Left ventricle myocardium superior (tissue), 1 donor: Measurements from ENCODE around the gene ZSCAN5B. TPM values are rescaled to one million over a fixed set of nuclear protein-coding genes. Genes with fewer than 3 reads are reported as not detected.
A peak's percentile ranks its signal among the peaks of the same experiment; 100 is the strongest.
"Not testable (repeated sequence)": the region's sequence is repeated elsewhere in the genome, so short reads cannot be mapped to it uniquely, and the experiment has no call there.

Source experiments
- ATAC-seq: fragments of 200-7000 bp; cut with Tn5 transposase; one replicate; pipeline ENCODE4 v1.9.1; 2020; ENCODE audit warnings: mild to moderate bottlenecking, moderate library complexity
- DNase-seq: peaks from one replicate; pipeline ENCODE4 v3.0.0-alpha.2; 2020
- intact Hi-C: fragments of 100-400 bp; cut with micrococcal nuclease; formaldehyde crosslinking; loops from one replicate; pipeline ENCODE4 v1.11.0; 2022
- total RNA-seq: library from RNA; stranded (reverse); fragmentation: NEBNext Ultra II Directional; extraction: Animal tissue kit (Norgen Biotek cat#: 25700); gene quantifications from one replicate; pipeline ENCODE4 v1.2.1, GENCODE V29; 2021
- donor health status: DM: no; HTN: yes; CAD: no; lungs with severe emphysema.

ZSCAN5B gene
- total RNA-seq, 1 donor from 2014 or later, result not detected

DNA sequence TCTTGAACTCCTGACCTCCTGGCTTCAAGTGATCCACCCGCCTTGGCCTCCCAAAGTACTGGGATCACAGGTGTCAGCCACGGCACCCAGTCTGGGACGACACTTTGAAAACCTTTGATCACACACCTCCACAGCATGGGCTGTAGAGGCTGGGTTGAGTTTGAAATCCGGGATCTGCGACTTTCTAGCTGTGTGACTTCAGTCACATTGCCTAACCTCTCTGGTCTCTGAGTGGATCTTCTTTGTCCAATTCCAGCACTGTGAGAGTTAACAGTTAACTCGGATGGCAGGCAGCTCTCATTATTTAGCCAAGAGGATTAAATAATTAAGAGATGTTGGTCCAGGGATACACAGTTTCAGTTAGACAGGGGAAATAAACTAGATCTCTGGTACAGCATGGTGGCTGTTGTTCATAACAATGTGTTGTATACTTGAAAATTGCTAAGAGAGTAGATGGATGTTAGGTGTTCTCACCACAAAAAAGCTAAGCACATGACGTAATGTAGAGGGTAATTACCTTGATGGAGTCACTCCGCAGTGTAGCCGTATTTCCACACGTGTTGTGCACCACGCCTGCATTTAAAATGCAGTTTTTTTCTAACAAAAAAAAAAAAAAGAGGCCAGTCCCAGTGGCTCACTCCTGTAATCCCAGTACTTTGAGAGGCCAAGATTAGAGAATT lies 19.9 kb downstream of the ZSCAN5B start:
- DNase-seq (no peak), ATAC-seq (no peak)

GRCh38 chr19:56176881-56177280 lies 20.7 kb downstream of the ZSCAN5B start:
- ATAC-seq, result no peak
- intact Hi-C loops, result no loop called here
- no peak for DNase-seq

More for the DNA sequence above, 19.9 kb downstream of the ZSCAN5B start:
- intact Hi-C loops, result no loop called here

DNA sequence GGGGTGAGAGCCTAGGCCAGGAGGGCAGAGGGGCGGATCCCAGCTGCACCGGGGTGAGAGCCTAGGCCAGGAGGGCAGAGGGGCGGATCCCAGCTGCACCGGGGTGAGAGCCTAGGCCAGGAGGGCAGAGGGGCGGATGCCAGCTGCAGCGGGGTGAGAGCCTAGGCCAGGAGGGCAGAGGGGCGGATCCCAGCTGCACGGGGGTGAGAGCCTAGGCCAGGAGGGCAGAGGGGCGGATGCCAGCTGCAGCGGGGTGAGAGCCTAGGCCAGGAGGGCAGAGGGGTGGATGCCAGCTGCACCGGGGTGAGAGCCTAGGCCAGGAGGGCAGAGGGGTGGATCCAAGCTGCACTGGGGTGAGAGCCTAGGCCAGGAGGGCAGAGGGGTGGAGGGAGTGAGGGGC lies 21.3 kb downstream of the ZSCAN5B start:
- DNase-seq, intact Hi-C loops, ATAC-seq: not testable (repeated sequence)

DNA sequence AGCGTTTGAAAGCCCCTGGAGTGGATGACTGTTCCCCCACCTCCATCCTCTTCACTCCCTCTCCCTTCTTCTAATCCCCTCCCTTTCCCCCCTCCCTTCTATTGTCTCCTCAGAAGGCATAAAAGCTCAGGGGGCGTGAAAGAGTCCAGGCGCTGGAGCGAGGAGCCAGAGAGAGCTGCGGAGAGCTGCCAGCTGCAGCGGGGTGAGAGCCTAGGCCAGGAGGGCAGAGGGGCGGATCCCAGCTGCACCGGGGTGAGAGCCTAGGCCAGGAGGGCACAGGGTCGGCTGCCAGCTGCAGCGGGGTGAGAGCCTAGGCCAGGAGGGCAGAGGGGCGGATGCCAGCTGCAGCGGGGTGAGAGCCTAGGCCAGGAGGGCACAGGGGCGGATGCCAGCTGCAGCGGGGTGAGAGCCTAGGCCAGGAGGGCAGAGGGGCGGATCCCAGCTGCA lies 21.7 kb downstream of the ZSCAN5B start, which contains the start of gene GALP:
Gene GALP (plus strand): TSS at position 148 of the 447 bp plus-strand sequence. CDS start 1,101 bp downstream, outside the sequence.
- DNase-seq, ATAC-seq, intact Hi-C loops: not testable (repeated sequence)

- no peak for ATAC-seq
- intact Hi-C loops, result loop anchor here (5.0 kb wide), 1 partner anchor 97 kb away; no protein-coding TSS in a partner anchor
- no peak for DNase-seq
These were observed 23.0 kb downstream of the ZSCAN5B start for GRCh38 chr19:56174550-56174949.

DNA sequence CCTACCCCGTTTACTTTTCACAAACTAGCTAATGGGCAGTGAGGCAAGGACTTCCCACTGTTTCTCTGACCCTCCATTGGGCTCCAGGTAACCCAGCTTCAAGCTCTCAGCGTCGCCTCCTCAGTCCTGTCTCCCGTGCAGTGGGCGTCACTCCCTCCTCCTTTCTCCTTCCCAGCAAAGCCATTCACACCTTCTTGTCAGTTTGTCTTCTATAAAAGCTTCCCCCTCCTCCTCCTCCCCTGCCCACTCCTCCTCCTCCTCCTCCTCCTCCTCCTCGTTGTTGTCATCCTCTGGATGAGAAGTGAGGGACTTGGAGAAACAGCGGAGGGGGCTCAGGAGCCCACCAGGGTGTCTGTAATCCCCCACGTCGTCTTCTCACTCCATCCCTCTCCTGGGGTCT lies 23.5 kb downstream of the ZSCAN5B start:
- intact Hi-C loops, result loop anchor here (5.0 kb wide), 1 partner anchor 97 kb away; no protein-coding TSS in a partner anchor
- DNase-seq (no peak), ATAC-seq (no peak)

DNA sequence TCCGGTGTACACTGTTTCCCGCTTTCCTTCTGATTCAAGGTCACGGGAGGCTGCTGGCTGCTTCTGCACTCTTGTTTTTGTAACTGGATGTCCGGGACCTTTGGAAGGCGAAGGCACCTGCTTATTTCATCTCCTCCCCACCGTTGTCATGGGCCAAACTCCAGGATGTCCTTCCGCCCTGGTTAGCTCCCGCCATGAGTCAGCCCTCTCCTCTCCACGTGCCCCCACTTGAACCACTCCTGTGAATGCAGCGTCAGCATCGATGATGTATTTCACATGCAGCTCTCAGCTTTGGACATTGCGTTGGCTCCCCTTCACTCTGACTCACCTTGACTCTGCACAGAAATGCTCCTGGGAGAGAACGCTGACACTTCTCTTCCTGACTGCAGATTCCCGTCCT lies 27.3 kb downstream of the ZSCAN5B start:
- ATAC-seq (peak; percentile 38), DNase-seq (no peak)

GRCh38 chr19:56167064-56167578 lies 30.5 kb downstream of the ZSCAN5B start:
- DNase-seq (no peak), ATAC-seq (no peak)
- intact Hi-C loops, result no loop called here

More for the DNA sequence above, 27.3 kb downstream of the ZSCAN5B start:
- intact Hi-C loops, result loop anchor here (5.0 kb wide), 1 partner anchor 93 kb away; no protein-coding TSS in a partner anchor

DNA sequence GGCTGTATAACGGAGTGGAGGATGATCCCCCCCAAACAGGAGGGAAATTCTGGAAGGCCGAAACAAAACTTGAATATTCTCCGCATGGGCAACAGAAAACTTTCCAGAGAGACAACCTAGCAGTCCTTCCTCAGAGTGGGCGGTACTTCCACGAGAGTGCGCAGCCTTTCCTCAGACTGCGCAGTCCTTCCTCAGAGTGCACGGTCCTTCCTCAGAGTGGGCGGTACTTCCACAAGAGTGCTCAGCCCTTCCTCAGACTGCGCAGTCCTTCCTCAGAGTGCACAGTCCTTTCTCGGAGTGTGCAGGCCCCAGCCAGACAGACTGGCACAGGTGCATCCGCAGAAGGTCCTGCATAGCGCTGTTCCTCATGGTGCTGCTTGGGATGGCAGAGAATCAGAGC lies 34.5 kb downstream of the ZSCAN5B start:
- ATAC-seq, result no peak
- intact Hi-C loops, result no loop called here
- DNase-seq, result no peak

DNA sequence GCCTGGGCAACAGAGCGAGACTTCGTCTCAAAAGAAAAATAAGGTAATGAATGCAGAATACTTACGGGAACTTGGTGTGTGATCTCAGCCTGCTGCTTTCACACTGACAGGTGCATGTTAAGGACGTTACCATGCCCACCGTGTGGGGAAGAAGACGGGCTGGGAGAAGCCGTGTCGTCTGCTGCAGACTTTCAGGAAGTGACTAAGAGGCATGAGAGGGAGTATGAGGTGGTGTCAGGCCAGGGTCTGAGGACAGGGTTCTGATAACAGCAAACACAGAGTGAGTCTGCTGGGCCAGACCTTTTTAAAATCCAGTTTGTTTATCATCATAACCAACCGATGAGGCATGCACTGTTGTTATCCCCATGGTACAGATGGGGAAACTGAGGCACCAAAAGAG lies 35.3 kb downstream of the ZSCAN5B start:
- ATAC-seq, result no peak
- intact Hi-C loops, result no loop called here

DNA sequence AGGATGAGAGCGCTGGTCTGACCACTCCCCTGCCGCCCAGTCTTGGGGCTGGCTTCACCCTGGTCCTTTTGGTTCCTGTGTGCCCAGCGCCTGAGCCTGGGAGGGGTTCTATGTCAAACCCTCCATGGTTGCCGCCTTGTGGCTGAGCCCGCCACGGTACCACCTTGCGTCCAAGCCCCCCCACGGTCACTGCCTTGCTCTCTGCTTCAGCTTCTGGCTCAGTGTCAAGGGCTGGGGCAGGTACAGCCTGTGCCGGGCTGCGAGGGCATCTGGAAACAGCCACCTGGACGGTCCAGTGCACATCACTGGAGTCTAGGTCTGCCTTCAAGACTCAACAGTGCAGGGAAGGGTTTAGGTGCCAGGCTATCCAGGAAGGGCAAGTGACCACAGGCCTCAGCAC lies 36.0 kb downstream of the ZSCAN5B start:
- ATAC-seq (no peak), DNase-seq (no peak)
- intact Hi-C loops, result no loop called here

More for the DNA sequence above, 35.3 kb downstream of the ZSCAN5B start:
- DNase-seq, result no peak

GRCh38 chr19:56159622-56160271 lies 37.8 kb downstream of the ZSCAN5B start:
- intact Hi-C loops, result loop anchor here (10.0 kb wide), 1 partner anchor 75 kb away; no protein-coding TSS in a partner anchor
- DNase-seq (no peak), ATAC-seq (no peak)

GRCh38 chr19:56159009-56159559 lies 38.5 kb downstream of the ZSCAN5B start:
- ATAC-seq, result no peak
- intact Hi-C loops, result loop anchor here (10.0 kb wide), 1 partner anchor 74 kb away; no protein-coding TSS in a partner anchor
- DNase-seq, result no peak

DNA sequence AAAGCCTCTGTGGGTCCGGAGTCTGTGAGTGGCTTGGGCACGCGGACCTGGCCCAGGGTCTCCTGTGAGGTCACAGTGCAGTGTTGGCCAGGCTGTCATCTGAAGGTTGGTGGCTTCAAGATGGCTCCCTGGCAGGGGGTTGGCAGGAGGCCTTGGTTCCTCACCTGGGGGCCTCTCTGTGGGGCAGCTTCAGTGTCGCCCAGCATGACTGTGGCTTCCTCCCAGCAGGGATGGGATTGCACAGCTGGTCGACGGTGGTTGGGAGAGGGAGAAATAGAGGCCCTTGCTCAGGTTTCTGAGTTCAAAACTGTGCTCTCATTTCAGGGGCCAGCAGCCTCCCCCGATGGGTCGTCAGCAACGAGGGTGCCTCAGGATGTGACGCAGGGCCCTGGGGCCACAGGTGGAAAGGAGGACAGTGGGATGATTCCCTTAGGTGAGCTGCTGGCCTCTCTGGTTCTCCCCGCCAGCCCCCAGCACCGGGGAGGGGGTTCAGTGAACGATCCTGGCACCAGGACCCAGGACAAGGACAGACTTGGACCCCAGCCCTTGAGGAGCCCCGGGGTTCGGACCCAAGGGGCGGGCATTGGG lies 39.3 kb downstream of the ZSCAN5B start:
- no peak for ATAC-seq
- no peak for DNase-seq
- intact Hi-C loops, result loop anchor here (10.0 kb wide), 1 partner anchor 73 kb away; no protein-coding TSS in a partner anchor

DNA sequence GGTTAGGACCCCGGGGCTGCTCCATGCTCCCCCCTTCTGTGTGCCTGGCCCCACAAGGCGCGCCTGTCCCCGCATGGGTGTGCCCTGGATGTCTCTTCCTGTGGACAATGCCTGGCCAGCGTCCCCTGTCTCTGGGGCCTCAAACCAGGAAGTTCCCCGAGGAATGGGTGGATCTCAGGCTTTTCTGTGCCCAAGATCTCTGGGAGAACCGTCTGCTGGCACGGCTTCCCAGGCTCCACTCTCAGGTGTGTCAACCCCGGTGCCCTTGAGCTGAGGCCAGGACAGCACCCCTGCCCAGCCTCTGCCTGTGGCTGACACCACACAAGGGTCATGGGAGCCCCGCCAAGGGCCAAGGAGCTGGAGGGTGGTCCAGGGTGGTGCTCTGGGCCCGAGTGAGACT lies 40.8 kb downstream of the ZSCAN5B start:
- peak; percentile 51 for DNase-seq
- intact Hi-C loops, result loop anchor here (10.0 kb wide), 1 partner anchor 72 kb away; no protein-coding TSS in a partner anchor
- ATAC-seq, result peak; percentile 49

DNA sequence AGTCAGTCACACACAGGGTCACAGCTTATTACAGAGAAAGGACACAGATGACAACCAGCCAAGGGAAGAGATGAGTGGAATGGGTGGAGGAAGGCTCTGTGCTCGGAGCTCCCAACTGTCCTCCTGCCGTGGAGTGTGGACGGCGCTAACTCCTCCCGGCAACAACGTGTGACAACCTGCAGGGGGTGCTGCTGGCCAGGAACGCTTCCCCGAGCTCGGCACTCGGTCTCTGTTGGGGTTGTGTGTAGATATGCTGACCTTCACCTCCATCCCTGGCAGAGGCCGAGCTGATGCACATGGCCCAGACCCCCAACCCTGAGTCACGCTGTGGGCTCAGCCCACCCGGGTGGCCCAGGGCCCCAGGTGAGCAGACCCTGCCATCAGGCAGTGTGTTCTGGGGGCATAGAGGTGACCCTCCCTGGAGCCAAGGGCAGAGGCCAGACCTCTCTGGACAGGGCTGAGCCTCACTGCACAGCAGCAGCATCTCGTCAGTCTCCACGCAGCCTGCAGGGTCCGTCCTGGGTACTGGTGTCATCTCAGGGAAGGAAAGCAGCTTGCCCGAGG lies 42.4 kb downstream of the ZSCAN5B start:
- DNase-seq, result peak; percentile 43
- intact Hi-C loops, result loop anchor here (10.0 kb wide), 1 partner anchor 70 kb away; no protein-coding TSS in a partner anchor

GRCh38 chr19:56153507-56153906 lies 44.1 kb downstream of the ZSCAN5B start:
- DNase-seq (no peak), ATAC-seq (no peak)
- intact Hi-C loops, result loop anchor here (10.0 kb wide), 1 partner anchor 69 kb away; no protein-coding TSS in a partner anchor

More for the DNA sequence above, 42.4 kb downstream of the ZSCAN5B start:
- peak; percentile 30 for ATAC-seq

DNA sequence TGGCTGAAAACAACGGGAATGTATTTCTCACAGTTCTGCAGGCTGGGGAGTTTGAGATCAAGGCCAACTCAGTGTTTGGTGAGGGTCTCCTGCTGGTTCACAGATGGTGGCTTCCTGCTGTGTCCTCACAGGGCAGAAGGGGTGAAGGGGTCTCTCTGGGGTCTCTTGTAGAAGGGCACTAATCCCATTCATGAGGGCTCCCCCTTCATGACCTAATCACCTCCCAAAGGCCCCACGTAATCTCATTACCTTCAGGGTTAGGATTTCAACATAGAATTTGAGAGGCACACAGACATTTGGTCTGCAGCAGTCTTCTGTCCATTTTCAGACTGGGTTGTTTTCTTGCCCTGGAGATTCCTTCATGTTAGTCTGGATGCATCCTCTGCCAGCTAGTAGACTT lies 44.9 kb downstream of the ZSCAN5B start:
- DNase-seq, result no peak
- ATAC-seq, result no peak
- intact Hi-C loops, result loop anchor here (10.0 kb wide), 1 partner anchor 68 kb away; no protein-coding TSS in a partner anchor
